Embryonic facial prominence (tissue), 1 donor: ENCODE results near the gene PRKX.
"Not testable (repeated sequence)": the region's sequence is repeated elsewhere in the genome, so short reads cannot be mapped to it uniquely, and the experiment has no call there.

Experiments
- DNase-seq: peaks from one replicate; pipeline ENCODE4 v3.0.0-alpha.2; 2016; ENCODE audit errors: extremely low spot score

PRKX gene

GRCh38 chrX:3577551-3577950, 135.9 kb downstream of the PRKX start:
- no peak for DNase-seq

- no peak for DNase-seq
These were observed 136.5 kb downstream of the PRKX start for GRCh38 chrX:3576886-3577501.

GRCh38 chrX:3567686-3568085, 145.8 kb downstream of the PRKX start:
- DNase-seq, result no peak

GRCh38 chrX:3563451-3563850, 150.0 kb downstream of the PRKX start:
- no peak for DNase-seq

GRCh38 chrX:3560010-3560409, 153.4 kb downstream of the PRKX start:
- not testable (repeated sequence) for DNase-seq
